Erythroblast (primary cell): ENCODE data around the gene NCAM2.

Experiments
- GATA1 ChIP-seq: IDR thresholded peaks from 2 replicates; pipeline ENCODE4 v1.6.1; 2011; ENCODE audit warnings: low read depth, mild to moderate bottlenecking, control low read depth, low read length, moderate library complexity
- POLR2A ChIP-seq: IDR thresholded peaks from 2 replicates; pipeline ENCODE4 v1.6.1; 2011; ENCODE audit warnings: mild to moderate bottlenecking, low read length

- TF ChIP-seq POLR2A (no peak), GATA1 (no peak)
These were observed 243.2 kb downstream of the NCAM2 start for GRCh38 chr21:21241391-21241790.
